ENCODE data around the gene CYP27C1. TPM values are rescaled to one million over a fixed set of nuclear protein-coding genes. Genes with fewer than 3 reads are reported as not detected.
"Not testable (repeated sequence)": the region's sequence is repeated elsewhere in the genome, so short reads cannot be mapped to it uniquely, and the experiment has no call there.

CYP27C1 gene
- total RNA-seq, 1 donor from 2014 or later: not detected

GRCh38 chr2:127255721-127256120, 35.6 kb upstream of the CYP27C1 start:
- Histone ChIP-seq H3K27ac (no peak overlapping the region), H3K4me1 (no peaks in the 10 kb centered on the region), H3K4me3 (no peak overlapping the region), H3K27me3 (no peaks in the 10 kb centered on the region), H3K9me3 (no peaks in the 10 kb centered on the region), H3K36me3 (peaks cover 44% of the 10 kb centered on the region)
- ATAC-seq (no peak), DNase-seq (no peak)
- intact Hi-C loops (cut with DNase I): no loop called here
- TF ChIP-seq, protein P1, sequence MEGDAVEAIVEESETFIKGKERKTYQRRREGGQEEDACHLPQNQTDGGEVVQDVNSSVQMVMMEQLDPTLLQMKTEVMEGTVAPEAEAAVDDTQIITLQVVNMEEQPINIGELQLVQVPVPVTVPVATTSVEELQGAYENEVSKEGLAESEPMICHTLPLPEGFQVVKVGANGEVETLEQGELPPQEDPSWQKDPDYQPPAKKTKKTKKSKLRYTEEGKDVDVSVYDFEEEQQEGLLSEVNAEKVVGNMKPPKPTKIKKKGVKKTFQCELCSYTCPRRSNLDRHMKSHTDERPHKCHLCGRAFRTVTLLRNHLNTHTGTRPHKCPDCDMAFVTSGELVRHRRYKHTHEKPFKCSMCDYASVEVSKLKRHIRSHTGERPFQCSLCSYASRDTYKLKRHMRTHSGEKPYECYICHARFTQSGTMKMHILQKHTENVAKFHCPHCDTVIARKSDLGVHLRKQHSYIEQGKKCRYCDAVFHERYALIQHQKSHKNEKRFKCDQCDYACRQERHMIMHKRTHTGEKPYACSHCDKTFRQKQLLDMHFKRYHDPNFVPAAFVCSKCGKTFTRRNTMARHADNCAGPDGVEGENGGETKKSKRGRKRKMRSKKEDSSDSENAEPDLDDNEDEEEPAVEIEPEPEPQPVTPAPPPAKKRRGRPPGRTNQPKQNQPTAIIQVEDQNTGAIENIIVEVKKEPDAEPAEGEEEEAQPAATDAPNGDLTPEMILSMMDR (IDR thresholded peaks at IDR 0.05): no peak

DNA sequence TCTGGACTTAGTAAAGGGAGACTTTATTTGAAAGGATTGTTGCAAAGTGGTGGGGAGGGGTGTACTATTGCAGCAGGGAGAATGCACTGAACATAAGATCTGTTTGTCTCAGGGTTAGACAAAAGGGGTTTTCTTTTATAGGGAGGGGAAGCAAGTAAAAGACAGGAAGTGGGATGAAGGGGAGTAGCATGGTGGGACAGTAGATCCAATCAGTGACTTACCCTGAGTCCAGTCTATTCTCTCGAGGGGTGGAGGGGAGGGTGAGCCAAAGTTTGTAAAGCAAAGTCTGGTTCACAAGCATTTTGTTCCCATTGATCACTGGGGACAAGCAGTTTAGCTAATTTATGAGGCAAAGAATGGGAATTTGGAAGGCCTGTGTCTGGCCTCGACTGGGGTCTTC, 35.0 kb upstream of the CYP27C1 start:
- Histone ChIP-seq H3K36me3 (peaks cover 38% of the 10 kb centered on the region), H3K27me3 (no peaks in the 10 kb centered on the region), H3K27ac (no peak overlapping the region), H3K4me1 (no peaks in the 10 kb centered on the region), H3K4me3 (no peak overlapping the region), H3K9me3 (no peaks in the 10 kb centered on the region)
- DNase-seq: no peak
- ATAC-seq: no peak
- TF ChIP-seq, protein P1 (IDR thresholded peaks at IDR 0.05): no peak
- intact Hi-C loops (cut with DNase I): no loop called here

GRCh38 chr2:127254386-127254981, 34.4 kb upstream of the CYP27C1 start:
- intact Hi-C loops (cut with DNase I): no loop called here
- Histone ChIP-seq H3K4me3 (no peak overlapping the region), H3K9me3 (no peaks in the 10 kb centered on the region), H3K36me3 (peaks cover 32% of the 10 kb centered on the region), H3K4me1 (no peaks in the 10 kb centered on the region), H3K27me3 (no peaks in the 10 kb centered on the region), H3K27ac (no peak overlapping the region)
- TF ChIP-seq, protein P1 (IDR thresholded peaks at IDR 0.05): no peak
- DNase-seq (no peak), ATAC-seq (no peak)

- intact Hi-C loops (cut with DNase I); ATAC-seq: not testable (repeated sequence)
Observed at GRCh38 chr2:127241184-127241583, 21.1 kb upstream of the CYP27C1 start.

DNA sequence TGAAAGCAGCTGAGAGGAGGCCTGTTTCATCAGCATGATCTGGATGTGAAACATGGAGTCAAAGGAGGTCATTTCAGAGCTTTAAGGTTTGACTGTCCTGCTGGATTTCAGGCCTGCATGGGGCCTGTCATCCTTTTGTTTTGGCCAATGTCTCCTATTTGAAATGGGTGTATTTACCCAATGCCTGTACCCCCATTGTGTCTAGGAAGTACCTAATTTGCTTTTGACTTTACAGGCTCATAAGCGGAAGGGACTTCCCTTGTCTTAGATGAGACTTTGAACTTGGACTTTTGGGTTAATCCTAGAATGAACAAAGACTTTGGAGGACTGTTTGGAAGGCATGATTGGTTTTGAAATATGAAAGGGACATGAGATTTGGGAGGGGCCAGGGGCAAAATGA, 19.3 kb upstream of the CYP27C1 start:
- intact Hi-C loops (cut with DNase I): no loop called here
- H3K27ac ChIP-seq: no peak overlapping the region
- TF ChIP-seq, protein P1 (IDR thresholded peaks at IDR 0.05): no peak
- no peak overlapping the region for H3K4me3 ChIP-seq
- no peaks in the 10 kb centered on the region for H3K4me1 ChIP-seq
- no peaks in the 10 kb centered on the region for H3K36me3 ChIP-seq
- ATAC-seq: no peak
- H3K9me3 ChIP-seq: no peaks in the 10 kb centered on the region
- DNase-seq: no peak
- H3K27me3 ChIP-seq: no peaks in the 10 kb centered on the region

More at GRCh38 chr2:127241184-127241583, 21.1 kb upstream of the CYP27C1 start:
- not testable (repeated sequence) for H3K4me1 ChIP-seq, H3K4me3 ChIP-seq, H3K27me3 ChIP-seq, DNase-seq, H3K36me3 ChIP-seq, H3K9me3 ChIP-seq, H3K27ac ChIP-seq

DNA sequence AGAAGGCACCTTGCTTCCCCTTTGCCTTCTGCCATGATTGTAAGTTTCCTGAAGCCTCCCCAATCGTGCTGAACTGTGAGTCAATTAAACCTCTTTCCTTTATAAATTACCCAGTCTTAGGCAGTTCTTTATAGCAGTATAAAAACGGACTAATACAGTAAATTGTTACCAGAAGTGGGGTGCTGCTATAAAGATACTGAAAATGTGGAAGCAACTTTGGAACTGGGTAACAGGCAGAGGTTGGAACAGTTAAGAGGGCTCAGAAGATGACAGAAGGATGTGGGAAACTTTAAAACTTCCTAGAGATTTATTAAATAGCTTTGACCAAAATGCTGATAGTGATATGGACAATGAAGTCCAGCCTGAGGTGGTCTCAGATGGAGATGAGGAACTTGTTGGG, 17.7 kb upstream of the CYP27C1 start:
- H3K4me1 ChIP-seq; H3K9me3 ChIP-seq; H3K27ac ChIP-seq; H3K36me3 ChIP-seq; H3K4me3 ChIP-seq; intact Hi-C loops (cut with DNase I); ATAC-seq; H3K27me3 ChIP-seq; DNase-seq: not testable (repeated sequence)
